ENCODE results near the gene NUDT21. TPM values are rescaled to one million over a fixed set of nuclear protein-coding genes. Genes with fewer than 3 reads are reported as not detected.

Gene NUDT21
- total and polyA plus RNA-seq, 2 of the 8 experiments (the other 6 are each of a cell fraction or from before 2014, with no cell fraction given), result 78.1 to 277 TPM

DNA sequence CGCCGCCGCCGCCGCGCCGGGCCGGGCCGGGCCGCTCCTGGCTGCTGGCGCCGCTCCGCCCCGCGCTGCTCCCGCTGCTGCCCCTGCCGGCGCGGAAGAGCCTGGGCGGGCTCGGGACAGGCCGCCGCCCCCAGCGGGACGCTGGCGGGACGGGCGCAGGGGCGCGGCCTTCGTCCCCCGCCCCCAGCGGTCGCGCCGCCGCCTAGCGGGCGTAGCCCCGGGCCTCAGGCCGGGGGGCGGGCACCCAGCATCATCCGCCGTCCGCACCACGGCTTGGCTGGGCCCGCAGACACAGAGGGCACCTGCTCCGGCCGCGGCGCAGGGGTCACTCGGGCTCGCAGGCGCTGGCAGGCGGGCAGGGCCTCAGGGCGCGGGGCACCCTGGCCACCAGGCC lies 25.7 kb downstream of the NUDT21 start, which contains the start of gene AMFR (continued):
- TF ChIP-seq, protein P1, sequence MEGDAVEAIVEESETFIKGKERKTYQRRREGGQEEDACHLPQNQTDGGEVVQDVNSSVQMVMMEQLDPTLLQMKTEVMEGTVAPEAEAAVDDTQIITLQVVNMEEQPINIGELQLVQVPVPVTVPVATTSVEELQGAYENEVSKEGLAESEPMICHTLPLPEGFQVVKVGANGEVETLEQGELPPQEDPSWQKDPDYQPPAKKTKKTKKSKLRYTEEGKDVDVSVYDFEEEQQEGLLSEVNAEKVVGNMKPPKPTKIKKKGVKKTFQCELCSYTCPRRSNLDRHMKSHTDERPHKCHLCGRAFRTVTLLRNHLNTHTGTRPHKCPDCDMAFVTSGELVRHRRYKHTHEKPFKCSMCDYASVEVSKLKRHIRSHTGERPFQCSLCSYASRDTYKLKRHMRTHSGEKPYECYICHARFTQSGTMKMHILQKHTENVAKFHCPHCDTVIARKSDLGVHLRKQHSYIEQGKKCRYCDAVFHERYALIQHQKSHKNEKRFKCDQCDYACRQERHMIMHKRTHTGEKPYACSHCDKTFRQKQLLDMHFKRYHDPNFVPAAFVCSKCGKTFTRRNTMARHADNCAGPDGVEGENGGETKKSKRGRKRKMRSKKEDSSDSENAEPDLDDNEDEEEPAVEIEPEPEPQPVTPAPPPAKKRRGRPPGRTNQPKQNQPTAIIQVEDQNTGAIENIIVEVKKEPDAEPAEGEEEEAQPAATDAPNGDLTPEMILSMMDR (IDR thresholded peaks at IDR 0.05; ENCODE audit: control extremely low read depth in 1 of 3, insufficient read depth in 1 of 3, low read depth in 1 of 3, low read length in 3 of 3), result peak; percentile 42 to 75 (median 42)
- peak; percentile 47; the same call in 1 of the 2 replicates for TF ChIP-seq TAF1 (IDR thresholded peaks at IDR 0.05; ENCODE audit: low read depth, low read length)
- no peak for TF ChIP-seq RFX5 (IDR thresholded peaks at IDR 0.05; ENCODE audit: borderline replicate concordance, low read depth, low read length)
- peak; percentile 60 for TF ChIP-seq CTBP2 (IDR thresholded peaks at IDR 0.05; ENCODE audit: borderline replicate concordance, insufficient read depth, insufficient read length, low read length)
- TF ChIP-seq HDAC2 (IDR thresholded peaks at IDR 0.05; ENCODE audit: borderline replicate concordance in 1 of 2, low read depth in 2 of 2, low read length in 2 of 2), result 0 out of 4 replicates have a peak, but pooled peaks of 1 of the 2 experiments have one; percentile 25
- no peak for TF ChIP-seq SP1 (IDR thresholded peaks at IDR 0.05; ENCODE audit: low read depth, low read length)
- TF ChIP-seq HDAC6 (IDR thresholded peaks at IDR 0.05; ENCODE audit: low read depth, low read length), result no peak
- TF ChIP-seq, protein P2, sequence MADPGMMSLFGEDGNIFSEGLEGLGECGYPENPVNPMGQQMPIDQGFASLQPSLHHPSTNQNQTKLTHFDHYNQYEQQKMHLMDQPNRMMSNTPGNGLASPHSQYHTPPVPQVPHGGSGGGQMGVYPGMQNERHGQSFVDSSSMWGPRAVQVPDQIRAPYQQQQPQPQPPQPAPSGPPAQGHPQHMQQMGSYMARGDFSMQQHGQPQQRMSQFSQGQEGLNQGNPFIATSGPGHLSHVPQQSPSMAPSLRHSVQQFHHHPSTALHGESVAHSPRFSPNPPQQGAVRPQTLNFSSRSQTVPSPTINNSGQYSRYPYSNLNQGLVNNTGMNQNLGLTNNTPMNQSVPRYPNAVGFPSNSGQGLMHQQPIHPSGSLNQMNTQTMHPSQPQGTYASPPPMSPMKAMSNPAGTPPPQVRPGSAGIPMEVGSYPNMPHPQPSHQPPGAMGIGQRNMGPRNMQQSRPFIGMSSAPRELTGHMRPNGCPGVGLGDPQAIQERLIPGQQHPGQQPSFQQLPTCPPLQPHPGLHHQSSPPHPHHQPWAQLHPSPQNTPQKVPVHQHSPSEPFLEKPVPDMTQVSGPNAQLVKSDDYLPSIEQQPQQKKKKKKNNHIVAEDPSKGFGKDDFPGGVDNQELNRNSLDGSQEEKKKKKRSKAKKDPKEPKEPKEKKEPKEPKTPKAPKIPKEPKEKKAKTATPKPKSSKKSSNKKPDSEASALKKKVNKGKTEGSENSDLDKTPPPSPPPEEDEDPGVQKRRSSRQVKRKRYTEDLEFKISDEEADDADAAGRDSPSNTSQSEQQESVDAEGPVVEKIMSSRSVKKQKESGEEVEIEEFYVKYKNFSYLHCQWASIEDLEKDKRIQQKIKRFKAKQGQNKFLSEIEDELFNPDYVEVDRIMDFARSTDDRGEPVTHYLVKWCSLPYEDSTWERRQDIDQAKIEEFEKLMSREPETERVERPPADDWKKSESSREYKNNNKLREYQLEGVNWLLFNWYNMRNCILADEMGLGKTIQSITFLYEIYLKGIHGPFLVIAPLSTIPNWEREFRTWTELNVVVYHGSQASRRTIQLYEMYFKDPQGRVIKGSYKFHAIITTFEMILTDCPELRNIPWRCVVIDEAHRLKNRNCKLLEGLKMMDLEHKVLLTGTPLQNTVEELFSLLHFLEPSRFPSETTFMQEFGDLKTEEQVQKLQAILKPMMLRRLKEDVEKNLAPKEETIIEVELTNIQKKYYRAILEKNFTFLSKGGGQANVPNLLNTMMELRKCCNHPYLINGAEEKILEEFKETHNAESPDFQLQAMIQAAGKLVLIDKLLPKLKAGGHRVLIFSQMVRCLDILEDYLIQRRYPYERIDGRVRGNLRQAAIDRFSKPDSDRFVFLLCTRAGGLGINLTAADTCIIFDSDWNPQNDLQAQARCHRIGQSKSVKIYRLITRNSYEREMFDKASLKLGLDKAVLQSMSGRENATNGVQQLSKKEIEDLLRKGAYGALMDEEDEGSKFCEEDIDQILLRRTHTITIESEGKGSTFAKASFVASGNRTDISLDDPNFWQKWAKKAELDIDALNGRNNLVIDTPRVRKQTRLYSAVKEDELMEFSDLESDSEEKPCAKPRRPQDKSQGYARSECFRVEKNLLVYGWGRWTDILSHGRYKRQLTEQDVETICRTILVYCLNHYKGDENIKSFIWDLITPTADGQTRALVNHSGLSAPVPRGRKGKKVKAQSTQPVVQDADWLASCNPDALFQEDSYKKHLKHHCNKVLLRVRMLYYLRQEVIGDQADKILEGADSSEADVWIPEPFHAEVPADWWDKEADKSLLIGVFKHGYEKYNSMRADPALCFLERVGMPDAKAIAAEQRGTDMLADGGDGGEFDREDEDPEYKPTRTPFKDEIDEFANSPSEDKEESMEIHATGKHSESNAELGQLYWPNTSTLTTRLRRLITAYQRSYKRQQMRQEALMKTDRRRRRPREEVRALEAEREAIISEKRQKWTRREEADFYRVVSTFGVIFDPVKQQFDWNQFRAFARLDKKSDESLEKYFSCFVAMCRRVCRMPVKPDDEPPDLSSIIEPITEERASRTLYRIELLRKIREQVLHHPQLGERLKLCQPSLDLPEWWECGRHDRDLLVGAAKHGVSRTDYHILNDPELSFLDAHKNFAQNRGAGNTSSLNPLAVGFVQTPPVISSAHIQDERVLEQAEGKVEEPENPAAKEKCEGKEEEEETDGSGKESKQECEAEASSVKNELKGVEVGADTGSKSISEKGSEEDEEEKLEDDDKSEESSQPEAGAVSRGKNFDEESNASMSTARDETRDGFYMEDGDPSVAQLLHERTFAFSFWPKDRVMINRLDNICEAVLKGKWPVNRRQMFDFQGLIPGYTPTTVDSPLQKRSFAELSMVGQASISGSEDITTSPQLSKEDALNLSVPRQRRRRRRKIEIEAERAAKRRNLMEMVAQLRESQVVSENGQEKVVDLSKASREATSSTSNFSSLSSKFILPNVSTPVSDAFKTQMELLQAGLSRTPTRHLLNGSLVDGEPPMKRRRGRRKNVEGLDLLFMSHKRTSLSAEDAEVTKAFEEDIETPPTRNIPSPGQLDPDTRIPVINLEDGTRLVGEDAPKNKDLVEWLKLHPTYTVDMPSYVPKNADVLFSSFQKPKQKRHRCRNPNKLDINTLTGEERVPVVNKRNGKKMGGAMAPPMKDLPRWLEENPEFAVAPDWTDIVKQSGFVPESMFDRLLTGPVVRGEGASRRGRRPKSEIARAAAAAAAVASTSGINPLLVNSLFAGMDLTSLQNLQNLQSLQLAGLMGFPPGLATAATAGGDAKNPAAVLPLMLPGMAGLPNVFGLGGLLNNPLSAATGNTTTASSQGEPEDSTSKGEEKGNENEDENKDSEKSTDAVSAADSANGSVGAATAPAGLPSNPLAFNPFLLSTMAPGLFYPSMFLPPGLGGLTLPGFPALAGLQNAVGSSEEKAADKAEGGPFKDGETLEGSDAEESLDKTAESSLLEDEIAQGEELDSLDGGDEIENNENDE (IDR thresholded peaks at IDR 0.05; ENCODE audit: insufficient replicate concordance, low read length), result no peak

All from H1 (cell line).